GM19397 (cell line): ENCODE data around the gene COX18.

Experiments used
- ATAC-seq: cut with Tn5 transposase; IDR thresholded peaks from one replicate; pipeline ENCODE4 v1.9.1; 2021; ENCODE audit warnings: mild to moderate bottlenecking, moderate library complexity; ENCODE audit not compliant: unreplicated experiment

Gene COX18

GRCh38 chr4:73069338-73070073, at the start of gene COX18:
TSS of gene COX18 (minus strand) at chr4:73069716. CDS start at chr4:73069649, 67 bp downstream.
- peak; percentile 84 for ATAC-seq

- no peak for ATAC-seq
Observed at GRCh38 chr4:73109493-73109892, 40.0 kb upstream of the COX18 start.

DNA sequence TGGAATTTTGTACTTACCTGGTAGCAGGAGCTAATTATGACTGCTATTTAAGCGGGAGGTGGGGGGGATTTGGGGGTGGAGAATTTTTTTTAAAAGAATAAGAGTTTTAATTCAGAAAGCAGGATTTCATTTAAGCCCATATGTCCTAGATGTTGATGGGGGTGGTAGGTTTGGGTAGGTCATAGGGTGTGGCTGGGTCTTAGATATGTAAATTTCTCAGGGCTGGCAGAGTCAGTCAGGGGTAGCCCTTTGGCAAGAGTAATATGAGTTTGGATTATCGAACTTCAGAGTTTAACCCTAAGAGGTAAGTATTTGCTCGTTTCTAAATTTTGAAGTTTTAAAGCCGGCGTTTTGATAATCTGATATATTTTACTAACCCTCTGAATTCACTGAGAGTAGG, 35.2 kb upstream of the COX18 start:
- ATAC-seq, result no peak

- no peak for ATAC-seq
Observed at GRCh38 chr4:73103799-73104503, 34.4 kb upstream of the COX18 start.

- no peak for ATAC-seq
Observed at GRCh38 chr4:73099143-73099542, 29.6 kb upstream of the COX18 start.

DNA sequence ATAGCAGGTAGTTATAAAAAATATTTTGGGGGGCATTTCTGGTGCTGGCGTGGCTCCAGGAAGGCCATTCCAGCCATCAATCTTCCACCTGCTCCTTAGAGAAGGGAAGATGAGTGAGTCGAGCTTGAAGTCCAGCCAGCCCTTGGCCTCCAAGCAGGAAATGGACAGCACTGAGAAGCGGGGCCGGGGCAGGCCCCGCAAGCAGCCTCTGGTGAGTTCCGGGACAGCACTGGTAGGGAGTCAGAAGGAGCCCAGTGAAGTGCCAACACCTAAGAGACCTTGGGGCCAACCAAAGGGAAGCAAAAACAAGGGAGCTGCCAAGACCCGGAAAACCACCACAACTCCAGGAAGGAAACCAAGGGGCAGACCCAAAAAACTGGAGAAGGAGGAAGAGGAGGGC, 29.2 kb upstream of the COX18 start:
- no peak for ATAC-seq

GRCh38 chr4:73098016-73098415, 28.5 kb upstream of the COX18 start:
- no peak for ATAC-seq

DNA sequence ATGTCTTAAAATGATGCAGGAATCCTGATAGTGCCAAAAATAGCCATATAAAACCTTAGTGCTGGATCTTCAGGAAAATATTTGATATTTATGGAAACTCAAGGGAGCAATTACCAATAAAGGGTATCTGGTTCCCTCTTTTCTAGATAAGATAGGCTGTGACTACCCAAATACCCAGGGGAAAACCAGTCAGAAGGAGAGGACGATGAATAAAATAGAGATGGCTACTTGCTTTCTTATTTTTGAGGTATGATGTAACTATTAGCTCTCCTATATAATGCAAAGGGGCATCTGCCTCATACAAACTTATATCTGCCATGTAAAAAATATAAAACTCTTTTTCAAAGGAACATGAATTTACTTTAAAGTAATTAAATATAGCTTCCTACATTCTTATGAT, 23.4 kb upstream of the COX18 start:
- ATAC-seq, result no peak

DNA sequence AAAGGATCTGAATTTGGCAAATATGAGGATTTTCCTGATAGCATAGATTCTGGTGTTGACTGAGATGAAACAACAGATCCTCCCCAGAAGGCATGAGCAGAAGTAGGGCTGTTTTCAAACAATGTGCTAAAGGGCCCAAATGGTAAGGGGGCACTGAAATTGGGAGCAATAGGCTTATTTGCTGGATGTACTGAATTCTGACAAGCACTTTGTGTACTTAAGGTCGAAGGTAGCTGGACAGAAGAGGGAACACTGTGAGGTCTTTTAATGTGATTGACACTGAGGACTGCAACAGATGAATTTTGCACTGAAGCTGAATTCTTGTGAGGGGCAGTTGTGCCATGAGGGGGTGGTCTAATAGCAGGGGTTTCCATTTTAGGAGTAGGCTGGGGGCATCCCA, 21.2 kb upstream of the COX18 start:
- ATAC-seq, result no peak

GRCh38 chr4:73087871-73088270, 18.4 kb upstream of the COX18 start:
- no peak for ATAC-seq

GRCh38 chr4:73086095-73086868, 16.8 kb upstream of the COX18 start:
- ATAC-seq, result no peak

GRCh38 chr4:73080789-73081188, 11.3 kb upstream of the COX18 start:
- no peak for ATAC-seq

- no peak for ATAC-seq
Observed at GRCh38 chr4:73075832-73076231, 6.3 kb upstream of the COX18 start.

- peak; percentile 6 for ATAC-seq
Observed at GRCh38 chr4:73070074-73070390, 516 bp upstream of the COX18 start.

DNA sequence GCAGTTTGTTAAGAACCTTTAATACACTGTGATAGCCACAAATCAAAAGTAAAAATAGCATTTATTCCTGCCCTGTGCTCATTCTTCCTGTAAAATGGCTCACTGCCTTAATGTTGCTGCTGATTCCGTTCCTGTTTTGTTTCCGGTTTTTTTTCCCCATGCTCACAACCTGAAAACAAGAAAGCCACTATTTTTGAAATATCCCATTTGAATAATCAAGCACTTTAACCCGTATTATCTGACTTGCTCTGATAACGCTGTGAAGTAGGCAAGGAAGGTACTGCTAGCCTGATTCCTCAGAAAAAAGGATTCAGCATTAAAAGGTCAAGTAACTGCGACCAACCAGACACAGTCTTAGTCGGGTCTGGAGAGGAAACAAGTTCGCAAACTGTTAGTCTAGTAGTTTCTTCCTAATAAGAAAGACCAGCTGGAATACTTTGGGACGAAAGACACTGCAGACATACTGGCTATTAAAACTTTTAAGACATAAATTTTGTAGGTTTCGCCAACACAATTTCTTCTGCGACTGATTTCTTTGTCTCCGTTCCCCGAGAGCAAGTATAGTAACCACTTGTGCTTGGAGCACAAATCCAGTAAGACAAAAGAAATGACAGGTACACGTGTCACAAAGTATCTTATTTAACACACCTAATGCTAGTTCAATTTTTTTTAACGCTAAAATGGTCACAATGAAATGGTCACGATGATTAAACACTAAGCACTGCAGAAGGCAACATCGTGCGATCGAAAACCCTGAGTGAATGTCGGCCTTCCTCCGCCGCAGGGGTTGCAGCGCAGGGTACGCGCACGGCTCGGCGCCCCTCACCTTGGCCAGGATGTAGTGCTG, 802 bp downstream of the COX18 start:
- peak; percentile 1 for ATAC-seq

DNA sequence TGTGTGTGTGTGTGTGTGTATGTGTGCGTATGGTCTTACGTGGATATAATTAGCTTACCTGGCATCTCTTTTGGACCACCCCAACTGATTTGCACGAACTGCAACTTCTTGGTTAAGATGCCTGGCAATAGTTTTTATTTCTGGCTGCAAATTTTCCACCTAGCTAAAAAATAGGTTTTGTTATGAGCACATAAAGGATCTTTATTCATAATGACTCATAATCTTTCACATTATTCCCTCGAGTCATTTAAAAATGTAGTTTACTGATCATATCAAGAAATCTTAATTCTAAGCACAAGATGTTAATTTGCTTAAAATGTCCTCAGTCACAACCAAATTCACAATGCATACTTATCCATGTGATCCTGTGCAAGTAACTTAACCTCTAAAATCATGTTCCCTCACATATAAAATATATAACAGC, 1.5 kb downstream of the COX18 start:
- no peak for ATAC-seq

GRCh38 chr4:73066928-73067327, 2.6 kb downstream of the COX18 start:
- no peak for ATAC-seq

DNA sequence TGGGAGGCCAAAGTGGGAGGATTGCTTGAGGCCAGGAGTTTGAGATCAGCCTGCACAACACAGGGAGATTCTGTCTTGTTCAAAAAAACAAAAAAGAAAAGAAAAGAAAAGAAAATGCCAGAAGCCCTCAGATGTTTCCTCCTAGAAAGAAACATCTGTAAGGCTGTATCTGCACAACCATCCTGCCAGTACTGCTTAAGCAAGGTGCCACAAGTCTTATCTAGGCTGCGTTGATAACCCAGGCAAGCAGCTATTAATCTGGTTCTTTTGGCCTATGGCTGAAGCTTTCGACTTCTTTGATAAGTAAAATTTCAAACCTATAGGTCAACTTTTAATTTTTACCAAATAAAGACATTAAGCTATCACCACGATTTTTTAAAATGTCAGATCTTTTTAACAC, 3.1 kb downstream of the COX18 start:
- no peak for ATAC-seq

- no peak for ATAC-seq
Observed at GRCh38 chr4:73064536-73064935, 5.0 kb downstream of the COX18 start.

DNA sequence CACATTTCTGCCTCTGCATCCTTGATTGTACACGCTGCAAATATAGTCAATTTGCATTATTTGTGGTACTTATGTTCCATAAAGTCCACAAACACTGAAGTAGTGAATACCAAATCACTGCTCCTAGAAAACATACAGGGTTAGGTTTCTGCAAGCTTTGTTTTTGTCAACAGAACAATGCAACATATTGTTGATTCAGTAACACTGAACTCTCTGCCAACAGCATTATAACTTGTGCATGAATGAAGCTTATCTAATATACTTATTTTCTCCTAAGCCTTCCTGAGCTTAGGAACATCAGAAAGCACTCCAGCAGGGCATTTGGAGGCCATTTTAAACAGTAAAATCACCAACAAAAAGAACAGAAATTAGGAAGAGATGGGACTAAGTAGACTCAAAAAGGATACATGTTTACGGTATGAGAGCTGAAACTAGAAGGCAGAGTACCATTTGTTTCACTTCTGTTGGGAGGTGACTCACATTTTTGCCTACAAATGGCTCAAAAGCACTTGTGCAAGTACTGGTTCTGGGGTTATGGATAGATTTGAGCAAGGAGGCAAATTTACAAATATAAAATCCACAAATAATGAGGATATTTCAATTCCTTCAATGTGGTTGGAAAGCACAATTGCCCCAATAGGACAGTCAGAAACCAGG, 14.1 kb downstream of the COX18 start:
- peak; percentile 73 for ATAC-seq
